C4-2B (cell line): Measurements from ENCODE around the gene MUTYH.

ENCODE experiments used
- CTCF ChIP-seq: fragments of 450-650 bp; conservative IDR thresholded peaks from 2 replicates; pipeline ENCODE4 v1.5.1; 2017; ENCODE audit warnings: mild to moderate bottlenecking
- ZFX ChIP-seq: fragments of 450-650 bp; IDR thresholded peaks from 2 replicates; pipeline ENCODE4 v1.6.1; 2017

GRCh38 chr1:45385302-45385701 is 45.1 kb upstream of the MUTYH start:
- no peak for TF ChIP-seq CTCF
- no peak for TF ChIP-seq ZFX
